Mammary epithelial cell (primary cell): Measurements from ENCODE around the gene DNMT3A.

Source experiments
- CTCF ChIP-seq, 2 donors: IDR thresholded peaks in 1 of 2; conservative IDR thresholded peaks in 1 of 2; 2 replicates each; pipeline ENCODE4 v1.5.1; 2011 to 2012; ENCODE audit warnings: inconsistent platforms in 2 of 2, low read length in 2 of 2, mild to moderate bottlenecking in 2 of 2, control low read depth in 1 of 2, low read depth in 1 of 2; ENCODE audit not compliant: insufficient read depth in 1 of 2; ENCODE audit errors: extremely low read depth in 1 of 2
- EZH2 ChIP-seq: IDR thresholded peaks from 2 replicates; pipeline ENCODE4 v1.6.1; 2012; ENCODE audit warnings: low read length, inconsistent platforms, borderline replicate concordance

- TF ChIP-seq CTCF (conservative IDR thresholded peaks at IDR 0.05 in 1 of 2, IDR thresholded peaks at IDR 0.05 in 1 of 2; ENCODE audit: extremely low read depth in 1 of 2, insufficient read depth in 1 of 2, low read depth in 1 of 2, low read length in 2 of 2) (no peak), EZH2 (no peak)
Observed at GRCh38 chr2:25259737-25260124, 82.0 kb downstream of the DNMT3A start.
